Measurements from ENCODE around the gene INCENP.

DNA sequence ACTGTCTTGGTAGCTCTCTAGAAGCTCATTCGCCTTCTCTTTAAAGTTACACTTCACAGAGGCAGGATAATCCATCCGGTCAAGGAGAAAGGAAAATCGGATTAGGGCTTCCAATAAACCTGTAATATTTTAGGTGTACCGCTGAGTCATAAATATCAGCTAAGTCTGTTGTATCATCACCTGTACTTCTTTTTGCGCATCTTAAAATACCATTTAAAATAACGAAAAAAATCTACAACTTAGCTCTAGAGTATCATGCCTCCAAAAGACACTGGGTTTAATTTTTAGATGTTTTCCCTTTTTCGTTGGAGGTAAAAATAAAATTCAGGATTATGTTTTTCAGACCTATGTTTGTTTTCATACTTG lies 41.5 kb upstream of the INCENP start:
- TF ChIP-seq, protein P1, sequence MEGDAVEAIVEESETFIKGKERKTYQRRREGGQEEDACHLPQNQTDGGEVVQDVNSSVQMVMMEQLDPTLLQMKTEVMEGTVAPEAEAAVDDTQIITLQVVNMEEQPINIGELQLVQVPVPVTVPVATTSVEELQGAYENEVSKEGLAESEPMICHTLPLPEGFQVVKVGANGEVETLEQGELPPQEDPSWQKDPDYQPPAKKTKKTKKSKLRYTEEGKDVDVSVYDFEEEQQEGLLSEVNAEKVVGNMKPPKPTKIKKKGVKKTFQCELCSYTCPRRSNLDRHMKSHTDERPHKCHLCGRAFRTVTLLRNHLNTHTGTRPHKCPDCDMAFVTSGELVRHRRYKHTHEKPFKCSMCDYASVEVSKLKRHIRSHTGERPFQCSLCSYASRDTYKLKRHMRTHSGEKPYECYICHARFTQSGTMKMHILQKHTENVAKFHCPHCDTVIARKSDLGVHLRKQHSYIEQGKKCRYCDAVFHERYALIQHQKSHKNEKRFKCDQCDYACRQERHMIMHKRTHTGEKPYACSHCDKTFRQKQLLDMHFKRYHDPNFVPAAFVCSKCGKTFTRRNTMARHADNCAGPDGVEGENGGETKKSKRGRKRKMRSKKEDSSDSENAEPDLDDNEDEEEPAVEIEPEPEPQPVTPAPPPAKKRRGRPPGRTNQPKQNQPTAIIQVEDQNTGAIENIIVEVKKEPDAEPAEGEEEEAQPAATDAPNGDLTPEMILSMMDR (conservative IDR thresholded peaks at IDR 0.05; ENCODE audit: low read length), result no peak; the same call in 1 of the 2 replicates
- no peak for TF ChIP-seq EZH2phosphoT487 (IDR thresholded peaks at IDR 0.05; ENCODE audit: borderline replicate concordance, low read depth, low read length)

All from OCI-LY7 (cell line).